HEK293 (cell line): ENCODE results near the gene CAPN15.

ENCODE experiments used
- CTCF ChIP-seq: fragments of 450-650 bp; formaldehyde crosslinking; IDR thresholded peaks from 2 replicates; pipeline ENCODE4 v1.5.1; 2016; ENCODE audit warnings: missing biosample characterization, missing genetic modification characterization
- KLF9 ChIP-seq: fragments of 450-650 bp; formaldehyde crosslinking; IDR thresholded peaks from 2 replicates; pipeline ENCODE4 v1.5.1; 2016; ENCODE audit warnings: missing biosample characterization, missing genetic modification characterization, low read depth
- PRDM4 ChIP-seq: fragments of 450-650 bp; formaldehyde crosslinking; IDR thresholded peaks from 2 replicates; pipeline ENCODE4 v1.5.1; 2017; ENCODE audit warnings: missing biosample characterization, missing genetic modification characterization
- SETDB1 ChIP-seq: IDR thresholded peaks from one replicate; pipeline ENCODE4 v1.6.1; 2017; ENCODE audit warnings: mild to moderate bottlenecking, low read length, moderate library complexity, mixed read lengths; ENCODE audit not compliant: insufficient read length
- TCF7L2 ChIP-seq: IDR thresholded peaks from 2 replicates; pipeline ENCODE4 v1.6.1; 2011; ENCODE audit warnings: low read depth, mild to moderate bottlenecking, inconsistent platforms, low read length, moderate library complexity, borderline replicate concordance
- ZBTB8A ChIP-seq: fragments of 450-650 bp; formaldehyde crosslinking; IDR thresholded peaks from 2 replicates; pipeline ENCODE4 v1.5.1; 2016; ENCODE audit warnings: missing biosample characterization, missing genetic modification characterization
- ZNF335 ChIP-seq: fragments of 450-650 bp; formaldehyde crosslinking; conservative IDR thresholded peaks from 2 replicates; pipeline ENCODE4 v1.5.1; 2016; ENCODE audit warnings: missing biosample characterization, missing genetic modification characterization
- ZNF423 ChIP-seq: fragments of 450-650 bp; formaldehyde crosslinking; IDR thresholded peaks from 2 replicates; pipeline ENCODE4 v1.5.1; 2016; ENCODE audit warnings: missing biosample characterization, missing genetic modification characterization
- ZNF544 ChIP-seq: fragments of 450-650 bp; formaldehyde crosslinking; IDR thresholded peaks from 2 replicates; pipeline ENCODE4 v1.5.0; 2017; ENCODE audit warnings: missing biosample characterization, missing genetic modification characterization
- ZNF626 ChIP-seq: fragments of 450-650 bp; sonication (Bioruptor Pico); formaldehyde crosslinking; IDR thresholded peaks from 2 replicates; pipeline ENCODE4 v1.5.1; 2018; ENCODE audit warnings: missing biosample characterization, missing genetic modification characterization, inconsistent platforms
- ZNF747 ChIP-seq: fragments of 450-650 bp; formaldehyde crosslinking; IDR thresholded peaks from 2 replicates; pipeline ENCODE4 v1.5.1; 2016; ENCODE audit warnings: missing biosample characterization, missing genetic modification characterization

- TF ChIP-seq PRDM4 (tag by site-specific recombination) (no peak), ZBTB8A (tag by site-specific recombination) (peak; percentile 66), ZNF747 (tag by site-specific recombination) (no peak), TCF7L2 (no peak), ZNF423 (tag by site-specific recombination) (no peak), CTCF (no peak), ZNF335 (tag by site-specific recombination) (no peak), ZNF626 (tag by site-specific recombination) (no peak), ZNF544 (tag by site-specific recombination) (no peak), KLF9 (tag by site-specific recombination) (no peak), SETDB1 (no peak)
These were observed 8.2 kb downstream of the CAPN15 start for GRCh38 chr16:535446-536405.
